Measurements from ENCODE around the gene MPV17L2.
"Not testable (repeated sequence)": the region's sequence is repeated elsewhere in the genome, so short reads cannot be mapped to it uniquely, and the experiment has no call there.

Gene MPV17L2

GRCh38 chr19:18193388-18194180 lies 566 bp downstream of the MPV17L2 start:
- DNase-seq: peak; percentile 66

GRCh38 chr19:18194181-18194530 lies 1.1 kb downstream of the MPV17L2 start:
- no peak for DNase-seq

GRCh38 chr19:18194554-18195238 lies 1.7 kb downstream of the MPV17L2 start:
- DNase-seq: peak; percentile 72

- no peak for DNase-seq
These were observed 3.5 kb downstream of the MPV17L2 start for GRCh38 chr19:18196511-18196845.

GRCh38 chr19:18197306-18197705 lies 4.3 kb downstream of the MPV17L2 start:
- no peak for DNase-seq

GRCh38 chr19:18197941-18198340 lies 4.9 kb downstream of the MPV17L2 start:
- no peak for DNase-seq

GRCh38 chr19:18198374-18198773 lies 5.4 kb downstream of the MPV17L2 start:
- no peak for DNase-seq

GRCh38 chr19:18202397-18202777 lies 9.4 kb downstream of the MPV17L2 start:
- DNase-seq: no peak

GRCh38 chr19:18202778-18203407 lies 9.9 kb downstream of the MPV17L2 start:
- peak; percentile 73 for DNase-seq

- no peak for DNase-seq
These were observed 10.4 kb downstream of the MPV17L2 start for GRCh38 chr19:18203408-18203862.

- peak; percentile 99 for DNase-seq
These were observed 10.9 kb downstream of the MPV17L2 start, which contains the start of gene RAB3A for GRCh38 chr19:18203863-18204393. Gene RAB3A, minus strand, starts transcription at chr19:18204042. Its CDS starts 1,302 bp downstream, at chr19:18202740.

- DNase-seq: peak; percentile 82
These were observed 11.6 kb downstream of the MPV17L2 start for GRCh38 chr19:18204394-18205199.

GRCh38 chr19:18205200-18205892 lies 12.3 kb downstream of the MPV17L2 start:
- DNase-seq: no peak

GRCh38 chr19:18206018-18206417 lies 13.0 kb downstream of the MPV17L2 start:
- no peak for DNase-seq

GRCh38 chr19:18208098-18208951 lies 15.3 kb downstream of the MPV17L2 start:
- DNase-seq: peak; percentile 82

GRCh38 chr19:18209912-18210311 lies 16.9 kb downstream of the MPV17L2 start:
- not testable (repeated sequence) for DNase-seq

GRCh38 chr19:18211683-18212082 lies 18.7 kb downstream of the MPV17L2 start:
- DNase-seq: no peak

- no peak for DNase-seq
These were observed 21.9 kb downstream of the MPV17L2 start for GRCh38 chr19:18214779-18215433.

GRCh38 chr19:18216789-18217188 lies 23.8 kb downstream of the MPV17L2 start:
- DNase-seq: no peak

- DNase-seq: no peak
These were observed 25.1 kb downstream of the MPV17L2 start for GRCh38 chr19:18218159-18218558.

- DNase-seq: no peak
These were observed 25.6 kb downstream of the MPV17L2 start for GRCh38 chr19:18218600-18218999.

Data from activated CD8-positive, alpha-beta memory T cell treated with anti-CD3 and anti-CD28 coated beads for 24 hours (primary cell).